ENCODE measurements around the gene GPX8. TPM values are rescaled to one million over a fixed set of nuclear protein-coding genes. Genes with fewer than 3 reads are reported as not detected.

GPX8 gene
- polyA plus RNA-seq, 3 donors = 4.2 to 20.7 (median 8.9) TPM

Other genes with a start within 250 kb of the GPX8 start
- under 1 TPM in 2 of 3 donors, not detected in 1; 0.09 to 0.82 TPM for gene ESM1, start 174.6 kb upstream of the GPX8 start, polyA plus RNA-seq
- 1 to 10 TPM in 1 of 3 donors, under 1 TPM in 2; 0.17 to 2.4 (median 0.55) TPM for gene GZMK, start 135.9 kb upstream of the GPX8 start, polyA plus RNA-seq
- 1 to 10 TPM in 2 of 3 donors, under 1 TPM in 1; 0.49 to 2.7 (median 2.0) TPM for gene GZMA, start 57.5 kb upstream of the GPX8 start, polyA plus RNA-seq
- gene CDC20B, start 13.0 kb downstream of the GPX8 start, polyA plus RNA-seq = not detected
- under 1 TPM; 0.06 to 0.21 (median 0.11) TPM for gene MCIDAS, start 67.1 kb downstream of the GPX8 start, polyA plus RNA-seq
- 1 to 10 TPM in 1 of 3 donors, under 1 TPM in 1, not detected in 1; 0.70 to 8.2 TPM for gene CCNO, start 73.4 kb downstream of the GPX8 start, polyA plus RNA-seq
- 10 to 100 TPM in 1 of 3 donors, 1 to 10 TPM in 2; 6.8 to 12.0 (median 9.2) TPM for gene DHX29, start 147.5 kb downstream of the GPX8 start, polyA plus RNA-seq
- 10 to 100 TPM; 15.4 to 20.7 (median 18.0) TPM for gene MTREX, start 147.8 kb downstream of the GPX8 start, polyA plus RNA-seq

All from adipose tissue (tissue), 3 donors.